Loucy (cell line): ENCODE data around the gene GALNT10.

Experiments
- H2AFZ ChIP-seq: fragments of 200-600 bp; sonication (generic); 2 replicates; pipeline ENCODE4 v1.6.0; 2016; ENCODE audit warnings: antibody characterized with exemption, mild to moderate bottlenecking, low read length, moderate library complexity
- H3F3A ChIP-seq: fragments of 200-600 bp; 2 replicates; pipeline ENCODE4 v1.6.0; 2016; ENCODE audit warnings: antibody characterized with exemption, low read depth, mild to moderate bottlenecking
- H3K27me3 ChIP-seq: fragments of 200-600 bp; sonication (generic); 2 replicates; pipeline ENCODE4 v1.6.1; 2014; ENCODE audit warnings: low read length, mild to moderate bottlenecking; ENCODE audit not compliant: insufficient read depth, poor library complexity, severe bottlenecking
- H3K36me3 ChIP-seq: fragments of 200-600 bp; sonication (generic); 2 replicates; pipeline ENCODE4 v1.6.1; 2016; ENCODE audit warnings: low read length; ENCODE audit not compliant: insufficient read depth
- H3K4me1 ChIP-seq: fragments of 200-600 bp; sonication (generic); 2 replicates; pipeline ENCODE4 v1.5.1; 2014; ENCODE audit warnings: low read length, mild to moderate bottlenecking; ENCODE audit not compliant: insufficient read depth, poor library complexity, severe bottlenecking
- H3K4me2 ChIP-seq: fragments of 200-600 bp; sonication (generic); 2 replicates; pipeline ENCODE4 v1.6.0; 2014; ENCODE audit warnings: antibody characterized with exemption, low read length, low read depth, mild to moderate bottlenecking; ENCODE audit not compliant: poor library complexity, severe bottlenecking
- H3K4me3 ChIP-seq: fragments of 200-600 bp; sonication (generic); 2 replicates; pipeline ENCODE4 v1.5.1; 2014; ENCODE audit warnings: low read length, mild to moderate bottlenecking, mixed read lengths; ENCODE audit not compliant: poor library complexity, severe bottlenecking
- H3K79me2 ChIP-seq: fragments of 200-600 bp; sonication (generic); 2 replicates; pipeline ENCODE4 v1.6.1; 2014; ENCODE audit warnings: low read length; ENCODE audit not compliant: insufficient read depth
- H3K9ac ChIP-seq: fragments of 200-600 bp; sonication (generic); 2 replicates; pipeline ENCODE4 v1.6.0; 2014; ENCODE audit warnings: mild to moderate bottlenecking, low read depth, low read length, moderate library complexity; ENCODE audit not compliant: poor library complexity, severe bottlenecking
- H3K9me2 ChIP-seq: fragments of 200-600 bp; sonication (generic); replicated peaks from 2 replicates; pipeline ENCODE4 v1.6.1; 2016; ENCODE audit warnings: low read depth, low read length, mixed read lengths
- H3K9me3 ChIP-seq: fragments of 200-600 bp; sonication (generic); 2 replicates; pipeline ENCODE4 v1.6.1; 2014; ENCODE audit warnings: mild to moderate bottlenecking, antibody characterized with exemption, low read length, low read depth; ENCODE audit not compliant: insufficient read depth
- H4K20me1 ChIP-seq: fragments of 200-600 bp; sonication (generic); 2 replicates; pipeline ENCODE4 v1.6.0; 2014; ENCODE audit warnings: antibody characterized with exemption, low read length, mild to moderate bottlenecking; ENCODE audit not compliant: insufficient read depth, poor library complexity, severe bottlenecking
- CTCF ChIP-seq: fragments of 200-600 bp; sonication (generic); conservative IDR thresholded peaks from 2 replicates; pipeline ENCODE4 v1.5.1; 2014; ENCODE audit warnings: mild to moderate bottlenecking, antibody characterized with exemption, low read length
- EZH2phosphoT487 ChIP-seq: fragments of 200-600 bp; IDR thresholded peaks from 2 replicates; pipeline ENCODE4 v1.6.1; 2018; ENCODE audit warnings: antibody characterized with exemption, mild to moderate bottlenecking, moderate library complexity, borderline replicate concordance

GALNT10 gene

GRCh38 chr5:154303133-154303532 is 112.6 kb downstream of the GALNT10 start:
- Histone ChIP-seq H2AFZ (no peak overlapping the region), H3K27me3 (no peaks in the 10 kb centered on the region), H3K36me3 (peaks cover 4% of the 10 kb centered on the region), H3K9me3 (no peaks in the 10 kb centered on the region), H3K9me2 (no peaks in the 10 kb centered on the region), H3F3A (no peaks in the 10 kb centered on the region), H3K4me1 (no peaks in the 10 kb centered on the region), H4K20me1 (no peaks in the 10 kb centered on the region), H3K79me2 (no peaks in the 10 kb centered on the region), H3K4me3 (no peak overlapping the region), H3K9ac (no peak overlapping the region), H3K4me2 (no peak overlapping the region)
- TF ChIP-seq EZH2phosphoT487 (no peak), CTCF (no peak)

GRCh38 chr5:154308443-154309370 is 118.2 kb downstream of the GALNT10 start:
- Histone ChIP-seq H3K4me2 (no peak overlapping the region), H3K9me3 (no peaks in the 10 kb centered on the region), H3K79me2 (no peaks in the 10 kb centered on the region), H2AFZ (no peak overlapping the region), H3K9ac (no peak overlapping the region), H3F3A (no peaks in the 10 kb centered on the region), H3K27me3 (no peaks in the 10 kb centered on the region), H3K36me3 (peaks cover 4% of the 10 kb centered on the region; the same call in 1 of the 2 replicates), H3K9me2 (no peaks in the 10 kb centered on the region), H3K4me3 (no peak overlapping the region), H4K20me1 (no peaks in the 10 kb centered on the region), H3K4me1 (no peaks in the 10 kb centered on the region)
- TF ChIP-seq EZH2phosphoT487 (no peak), CTCF (no peak)

GRCh38 chr5:154309371-154309745 is 118.8 kb downstream of the GALNT10 start:
- Histone ChIP-seq H3K4me1 (no peaks in the 10 kb centered on the region), H4K20me1 (no peaks in the 10 kb centered on the region), H3K79me2 (no peaks in the 10 kb centered on the region), H3K9me2 (no peaks in the 10 kb centered on the region), H3K9ac (no peak overlapping the region), H3K4me3 (no peak overlapping the region), H3K9me3 (no peaks in the 10 kb centered on the region), H2AFZ (no peak overlapping the region), H3F3A (no peaks in the 10 kb centered on the region), H3K27me3 (no peaks in the 10 kb centered on the region), H3K36me3 (no peaks in the 10 kb centered on the region), H3K4me2 (no peak overlapping the region)
- TF ChIP-seq CTCF (no peak), EZH2phosphoT487 (no peak)
